Liver (tissue), 9 donors: ENCODE measurements around the gene KIFC3. TPM values are rescaled to one million over a fixed set of nuclear protein-coding genes. Genes with fewer than 3 reads are reported as not detected.
"Not testable (repeated sequence)": the region's sequence is repeated elsewhere in the genome, so short reads cannot be mapped to it uniquely, and the experiment has no call there.

Source experiments
- DNase-seq: peaks from one replicate; pipeline ENCODE4 v3.0.0-alpha.2; 2017; ENCODE audit warnings: low spot score
- H3K27ac ChIP-seq, 2 donors: one replicate each; pipeline ENCODE4 v1.7.0; 2013; ENCODE audit warnings: inconsistent platforms in 2 of 2, low read length in 2 of 2, control low read depth in 1 of 2, low read depth in 1 of 2, mild to moderate bottlenecking in 1 of 2
- H3K27me3 ChIP-seq, 4 donors: one replicate each; pipeline versions ENCODE4 v1.6.1 to v1.7.0; 2013; ENCODE audit warnings: low read length in 3 of 4, inconsistent platforms in 1 of 4, mild to moderate bottlenecking in 1 of 4, moderate library complexity in 1 of 4; ENCODE audit not compliant: control insufficient read depth in 4 of 4, insufficient read depth in 4 of 4
- H3K36me3 ChIP-seq, 4 donors: one replicate each; pipeline versions ENCODE4 v1.6.1 to v1.7.0; 2013; ENCODE audit warnings: low read length in 3 of 4, mild to moderate bottlenecking in 3 of 4, low read depth in 1 of 4, moderate library complexity in 1 of 4; ENCODE audit not compliant: control insufficient read depth in 4 of 4, insufficient read depth in 3 of 4
- H3K4me1 ChIP-seq, 4 donors: one replicate each; pipeline versions ENCODE4 v1.6.1 to v1.7.0; 2013; ENCODE audit warnings: low read length in 3 of 4, mild to moderate bottlenecking in 3 of 4, moderate library complexity in 1 of 4; ENCODE audit not compliant: control insufficient read depth in 4 of 4, insufficient read depth in 4 of 4
- H3K4me3 ChIP-seq, 3 donors: one replicate each; pipeline versions ENCODE4 v1.6.1 to v1.7.0; 2013; ENCODE audit warnings: low read length in 3 of 3, control low read depth in 1 of 3, low read depth in 1 of 3, mild to moderate bottlenecking in 1 of 3
- H3K9ac ChIP-seq, 2 donors: one replicate each; pipeline ENCODE4 v1.7.0; 2013; ENCODE audit warnings: low read length in 2 of 2, mild to moderate bottlenecking in 2 of 2, moderate library complexity in 2 of 2, control low read depth in 1 of 2, low read depth in 1 of 2
- H3K9me3 ChIP-seq, 4 donors: one replicate each; pipeline versions ENCODE4 v1.6.1 to v1.7.0; 2013; ENCODE audit warnings: low read length in 3 of 4; ENCODE audit not compliant: control insufficient read depth in 4 of 4
- ATF3 ChIP-seq: IDR thresholded peaks from 2 replicates; pipeline ENCODE4 v1.6.1; 2016; ENCODE audit warnings: antibody characterized with exemption
- EGR1 ChIP-seq, 2 donors: IDR thresholded peaks; 2 replicates each; pipeline ENCODE4 v1.6.1; 2016 to 2018; ENCODE audit warnings: antibody characterized with exemption in 2 of 2, low read depth in 2 of 2
- FOXA1 ChIP-seq: IDR thresholded peaks from 2 replicates; pipeline ENCODE4 v1.6.1; 2016; ENCODE audit warnings: antibody characterized with exemption
- GABPA ChIP-seq, 2 donors: IDR thresholded peaks in 1 of 2; conservative IDR thresholded peaks in 1 of 2; 2 replicates each; pipeline ENCODE4 v1.6.1; 2016; ENCODE audit warnings: antibody characterized with exemption in 2 of 2, mild to moderate bottlenecking in 1 of 2, moderate library complexity in 1 of 2
- HNF4G ChIP-seq: IDR thresholded peaks from 2 replicates; pipeline ENCODE4 v1.6.1; 2016; ENCODE audit warnings: antibody characterized with exemption
- MAX ChIP-seq: IDR thresholded peaks from 2 replicates; pipeline ENCODE4 v1.6.1; 2016; ENCODE audit warnings: antibody characterized with exemption
- NR2F2 ChIP-seq: IDR thresholded peaks from 2 replicates; pipeline ENCODE4 v1.6.1; 2016; ENCODE audit warnings: antibody characterized with exemption
- REST ChIP-seq: IDR thresholded peaks from 2 replicates; pipeline ENCODE4 v1.6.1; 2016; ENCODE audit warnings: antibody characterized with exemption, mild to moderate bottlenecking
- RXRA ChIP-seq, 2 donors: IDR thresholded peaks; 2 replicates each; pipeline ENCODE4 v1.6.1; 2017 to 2018; ENCODE audit warnings: antibody characterized with exemption in 2 of 2, mild to moderate bottlenecking in 1 of 2
- SP1 ChIP-seq: IDR thresholded peaks from 2 replicates; pipeline ENCODE4 v1.6.1; 2018; ENCODE audit warnings: antibody characterized with exemption, mild to moderate bottlenecking
- ZBTB33 ChIP-seq: IDR thresholded peaks from 2 replicates; pipeline ENCODE4 v1.6.1; 2016; ENCODE audit warnings: antibody characterized with exemption
- WGBS: extraction: QIAGEN DNeasy Blood & Tissue Kit; methylation state at CpG from one replicate; pipeline ENCODE4 v1.1.7; 2013; 5-methylcytosine and 5-hydroxymethylcytosine counted together
- polyA plus RNA-seq, 2 donors: library from polyadenylated mRNA; stranded (reverse) in 1 of 2; unstranded in 1 of 2; fragments of 200-250 nt in 1 of 2; fragments of >200 nt in 1 of 2; fragmentation: Nextera tagmentation in 1 of 2; extraction: Ambion mirVana in 1 of 2; gene quantifications; one replicate each; pipeline versions ENCODE4 v1.2.1 to v1.2.3, GENCODE V29; 2013 to 2015
- total RNA-seq, 2 donors: library from RNA; depleted of rRNA; stranded (reverse); fragments of >200 nt; gene quantifications; one replicate each; pipeline ENCODE4 v1.2.3, GENCODE V29; 2014
- donor health status: healthy.
- donor health status: healthy.
- donor health status: healthy.
- donor health status: healthy.
- donor health status: healthy.

Gene KIFC3
- total and polyA plus RNA-seq, 4 donors, result 16.5 to 103 (median 27.4) TPM

GRCh38 chr16:57714047-57714446 lies 88.2 kb downstream of the KIFC3 start:
- Histone ChIP-seq H3K27me3 (no peaks in the 10 kb centered on the region), H3K9me3 (no peaks in the 10 kb centered on the region), H3K4me1 (peaks cover 0 to 3% (median 0%) of the 10 kb centered on the region in 4 donors), H3K27ac (no peak overlapping the region), H3K36me3 (no peaks in the 10 kb centered on the region), H3K9ac (no peak overlapping the region), H3K4me3 (no peak overlapping the region)
- DNase-seq, result no peak
- TF ChIP-seq SP1, result no peak
- 89% methylated on average over 6 of the region's 6 CpGs for WGBS

GRCh38 chr16:57713596-57713995 lies 88.7 kb downstream of the KIFC3 start:
- TF ChIP-seq NR2F2 (no peak), RXRA (IDR thresholded peaks at IDR 0.05) (no peak), ZBTB33 (no peak), ATF3 (no peak), EGR1 (IDR thresholded peaks at IDR 0.05; ENCODE audit: low read depth in 2 of 2) (no peak), GABPA (IDR thresholded peaks at IDR 0.05 in 1 of 2, conservative IDR thresholded peaks at IDR 0.05 in 1 of 2) (no peak), FOXA1 (no peak), HNF4G (no peak), MAX (no peak), REST (no peak)
- 95% methylated on average over 8 of the region's 8 CpGs for WGBS
- no peak overlapping the region for H3K9ac ChIP-seq
- no peaks in the 10 kb centered on the region for H3K27me3 ChIP-seq
- H3K9me3 ChIP-seq, result no peaks in the 10 kb centered on the region
- no peaks in the 10 kb centered on the region for H3K36me3 ChIP-seq
- H3K4me3 ChIP-seq, result no peak overlapping the region
- peaks cover 0 to 3% (median 0%) of the 10 kb centered on the region in 4 donors for H3K4me1 ChIP-seq
- no peak overlapping the region for H3K27ac ChIP-seq
- DNase-seq, result no peak

- not testable (repeated sequence) for H3K4me1 ChIP-seq, H3K9ac ChIP-seq, H3K4me3 ChIP-seq, H3K36me3 ChIP-seq, H3K27me3 ChIP-seq, H3K27ac ChIP-seq, DNase-seq, H3K9me3 ChIP-seq
- WGBS, result 86% methylated on average over 6 of the region's 6 CpGs
Observed at GRCh38 chr16:57712569-57712968, 89.7 kb downstream of the KIFC3 start.
